B cell (primary cell): ENCODE results near the gene CAMTA1.

Experiments used
- EZH2 ChIP-seq: IDR thresholded peaks from 2 replicates; pipeline ENCODE4 v1.6.1; 2012; ENCODE audit warnings: borderline replicate concordance, low read depth, mild to moderate bottlenecking, moderate library complexity, low read length; ENCODE audit not compliant: insufficient read depth, poor library complexity, severe bottlenecking
- TF ChIP-seq, protein P1 (sequence below): fragments of 200-600 bp; IDR thresholded peaks from one replicate; pipeline ENCODE4 v1.8.0; 2022; ENCODE audit warnings: antibody characterized with exemption, mild to moderate bottlenecking

DNA sequence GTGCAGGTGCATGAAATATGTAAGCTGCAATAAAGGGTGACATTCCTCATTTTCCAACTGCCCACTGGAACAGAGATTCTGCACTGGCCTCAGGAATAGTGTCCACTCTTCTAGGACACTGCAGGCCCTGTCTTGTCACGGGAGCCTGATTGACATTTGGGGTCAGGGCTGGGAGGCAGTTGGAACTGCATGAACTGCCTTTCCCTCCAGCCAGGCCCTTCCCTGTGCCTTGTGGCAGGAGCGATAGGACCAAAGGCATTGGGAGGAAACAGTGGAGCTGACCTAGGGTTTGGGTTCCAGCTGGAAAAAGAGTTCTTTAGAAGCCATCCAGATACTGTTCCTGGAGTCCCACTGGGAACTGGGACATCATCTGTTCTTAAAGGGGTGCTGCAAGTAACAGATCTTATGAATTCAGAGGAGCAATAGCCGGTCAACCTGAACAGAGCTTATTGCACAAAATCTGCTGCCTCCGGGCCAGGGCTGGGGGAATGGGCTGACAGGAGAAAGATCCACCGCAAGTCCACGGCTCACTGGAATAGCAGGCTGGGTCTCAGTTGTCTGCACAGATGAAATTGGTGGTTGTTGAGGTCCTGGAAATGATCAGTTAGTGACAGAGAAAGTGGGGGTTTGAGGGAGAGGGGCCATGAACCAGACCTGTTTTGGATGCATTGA, 451.7 kb downstream of the CAMTA1 start:
- TF ChIP-seq, protein P1, sequence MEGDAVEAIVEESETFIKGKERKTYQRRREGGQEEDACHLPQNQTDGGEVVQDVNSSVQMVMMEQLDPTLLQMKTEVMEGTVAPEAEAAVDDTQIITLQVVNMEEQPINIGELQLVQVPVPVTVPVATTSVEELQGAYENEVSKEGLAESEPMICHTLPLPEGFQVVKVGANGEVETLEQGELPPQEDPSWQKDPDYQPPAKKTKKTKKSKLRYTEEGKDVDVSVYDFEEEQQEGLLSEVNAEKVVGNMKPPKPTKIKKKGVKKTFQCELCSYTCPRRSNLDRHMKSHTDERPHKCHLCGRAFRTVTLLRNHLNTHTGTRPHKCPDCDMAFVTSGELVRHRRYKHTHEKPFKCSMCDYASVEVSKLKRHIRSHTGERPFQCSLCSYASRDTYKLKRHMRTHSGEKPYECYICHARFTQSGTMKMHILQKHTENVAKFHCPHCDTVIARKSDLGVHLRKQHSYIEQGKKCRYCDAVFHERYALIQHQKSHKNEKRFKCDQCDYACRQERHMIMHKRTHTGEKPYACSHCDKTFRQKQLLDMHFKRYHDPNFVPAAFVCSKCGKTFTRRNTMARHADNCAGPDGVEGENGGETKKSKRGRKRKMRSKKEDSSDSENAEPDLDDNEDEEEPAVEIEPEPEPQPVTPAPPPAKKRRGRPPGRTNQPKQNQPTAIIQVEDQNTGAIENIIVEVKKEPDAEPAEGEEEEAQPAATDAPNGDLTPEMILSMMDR, result no peak
- no peak for TF ChIP-seq EZH2
